GM19240 (cell line): ENCODE results near the gene FAM200C.

Experiments
- DNase-seq: peaks from one replicate; pipeline ENCODE4 v3.0.0; 2011; ENCODE audit warnings: low spot score; ENCODE audit not compliant: insufficient read length

Gene FAM200C

DNA sequence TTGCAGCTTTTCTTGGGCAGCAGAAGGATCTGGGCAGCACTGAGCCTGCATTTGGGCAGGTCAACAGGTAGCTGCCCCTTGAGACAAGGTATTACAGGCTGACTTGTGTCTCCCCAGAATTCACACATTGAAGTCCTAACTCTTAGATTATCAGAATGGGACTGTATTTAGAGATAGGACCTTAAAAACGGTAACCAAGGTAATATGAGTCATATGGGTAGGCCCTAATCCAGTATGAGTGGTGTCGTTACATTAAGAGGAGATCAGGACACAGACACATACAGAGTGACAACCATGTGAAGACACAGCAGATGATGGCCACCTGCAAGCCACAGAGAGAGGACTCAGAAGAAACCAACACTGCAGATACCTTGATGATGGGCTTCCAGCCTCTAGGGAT, 32.6 kb downstream of the FAM200C start:
- no peak for DNase-seq

- DNase-seq = no peak
Measured at GRCh38 chr5:160366230-160366629, 33.6 kb downstream of the FAM200C start.

DNA sequence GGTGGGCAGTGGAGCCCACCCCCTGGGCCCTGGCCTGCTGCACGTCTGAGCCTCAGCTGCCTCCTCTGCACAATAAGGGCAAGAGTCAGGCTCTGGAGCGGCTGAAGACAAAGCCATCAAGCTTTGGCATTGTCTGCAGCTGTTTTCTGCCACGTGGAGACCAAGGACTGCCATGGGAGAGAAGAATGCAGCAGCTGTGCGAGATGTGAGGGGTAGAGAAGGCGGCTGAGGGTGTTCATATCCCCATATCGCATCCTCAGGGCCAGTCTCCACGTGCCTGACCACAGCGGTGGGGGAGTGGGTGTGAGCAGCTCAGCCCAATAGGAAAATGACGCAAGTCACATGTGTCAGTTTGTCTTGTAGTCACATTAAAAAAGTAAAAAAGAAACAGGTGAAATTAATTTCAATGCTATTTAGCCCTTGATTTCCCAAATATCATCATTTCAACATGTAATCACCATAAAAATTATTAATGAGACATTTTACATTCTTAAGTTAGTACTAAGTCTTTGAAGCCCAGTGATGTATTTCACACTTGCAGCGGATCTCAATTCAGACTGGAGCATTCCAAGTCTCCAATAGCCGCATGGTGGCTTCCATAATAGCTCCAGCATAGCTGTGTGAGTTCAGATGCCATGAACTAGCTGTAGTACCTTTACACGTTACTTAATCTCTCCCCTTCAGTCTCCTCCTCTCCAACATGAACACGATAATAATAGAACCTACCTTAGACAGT, 36.0 kb downstream of the FAM200C start:
- DNase-seq = no peak

DNA sequence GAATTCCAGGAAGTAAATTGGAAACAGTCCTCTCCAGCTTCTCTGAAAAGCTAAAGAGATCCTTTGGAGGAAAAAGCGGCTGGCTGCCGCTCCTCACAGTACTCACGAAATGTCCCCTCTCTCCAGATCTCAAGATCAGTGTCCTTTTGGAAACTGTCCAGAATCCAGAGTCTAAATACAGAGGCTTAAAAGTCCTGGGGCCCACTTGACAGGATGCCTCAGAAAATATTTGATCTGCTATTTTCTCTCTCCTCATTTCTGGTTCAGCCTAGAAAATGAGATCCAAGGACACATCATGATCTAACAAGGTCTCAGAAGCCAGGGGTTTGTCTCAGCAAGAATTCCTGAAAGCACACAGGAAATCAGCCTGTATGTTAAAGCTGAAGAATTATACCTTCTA, 36.6 kb downstream of the FAM200C start:
- no peak for DNase-seq

DNA sequence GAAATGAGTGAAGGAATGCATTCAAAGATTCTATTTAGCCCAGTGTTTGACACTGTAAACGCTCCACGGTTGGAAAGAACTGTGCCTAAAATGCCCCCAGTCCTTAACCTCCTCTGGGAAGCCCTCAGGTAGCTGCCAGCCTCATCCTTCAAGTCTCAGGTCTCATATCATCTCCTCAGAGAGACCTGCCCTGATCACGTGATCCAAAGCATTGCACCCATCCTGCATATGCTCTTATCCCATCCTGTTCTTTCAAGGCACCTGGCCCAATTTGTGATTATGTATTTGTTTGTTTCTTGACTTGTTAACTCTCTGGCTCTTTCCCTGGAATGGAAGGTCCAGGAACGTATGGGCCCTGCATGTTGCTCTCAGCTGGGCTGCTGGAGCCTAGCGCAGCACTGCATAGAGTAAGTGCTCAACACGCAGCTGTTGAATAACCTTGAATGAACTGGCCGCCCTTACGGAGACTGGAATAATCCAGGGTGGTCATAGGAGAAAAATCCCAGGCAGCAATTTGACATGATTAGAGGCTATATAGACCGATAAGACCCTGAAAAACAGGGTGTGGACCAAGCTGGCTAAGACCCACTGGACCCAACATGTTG, 38.1 kb downstream of the FAM200C start:
- no peak for DNase-seq

DNA sequence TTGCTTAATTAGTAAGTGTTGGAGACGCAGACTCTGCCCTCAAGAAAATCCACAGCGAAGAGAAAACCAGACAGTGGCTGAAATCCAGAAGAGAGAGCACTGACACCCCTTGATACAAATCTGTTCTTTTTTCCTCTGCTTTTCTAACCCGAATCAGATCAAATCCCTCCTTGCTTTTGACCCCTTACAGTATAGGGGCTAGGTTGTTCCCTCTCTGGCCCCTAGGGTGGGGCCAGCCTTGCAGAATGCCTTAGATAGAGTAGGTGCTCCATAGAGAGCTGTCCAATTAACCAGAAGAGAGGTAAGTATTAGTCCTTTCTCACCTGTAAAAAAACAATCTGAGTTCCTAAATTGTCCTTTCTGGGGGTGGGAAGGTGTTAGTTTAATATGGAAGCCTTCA, 39.5 kb downstream of the FAM200C start:
- DNase-seq = no peak

DNA sequence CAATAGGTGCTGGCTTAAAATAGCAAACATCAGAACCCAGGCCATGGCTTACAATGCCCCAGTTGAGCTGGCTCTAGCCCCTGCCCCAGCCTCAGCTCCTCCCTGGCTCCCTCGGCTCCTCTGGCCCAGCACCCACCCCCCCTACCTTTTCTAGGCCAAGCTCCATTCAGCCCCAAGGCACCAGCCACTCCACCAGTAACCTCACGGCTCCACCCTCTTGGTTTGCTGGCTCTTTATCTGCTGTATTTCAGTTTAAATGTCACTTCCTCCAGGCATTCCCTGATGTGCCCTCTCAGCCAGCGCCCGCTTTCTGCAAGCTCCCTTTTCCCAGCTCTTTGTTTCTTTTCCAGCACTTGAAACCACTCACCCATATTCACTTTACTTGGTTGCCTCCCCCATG, 40.0 kb downstream of the FAM200C start:
- no peak for DNase-seq

- no peak for DNase-seq
Measured at GRCh38 chr5:160359242-160359641, 40.6 kb downstream of the FAM200C start.

DNA sequence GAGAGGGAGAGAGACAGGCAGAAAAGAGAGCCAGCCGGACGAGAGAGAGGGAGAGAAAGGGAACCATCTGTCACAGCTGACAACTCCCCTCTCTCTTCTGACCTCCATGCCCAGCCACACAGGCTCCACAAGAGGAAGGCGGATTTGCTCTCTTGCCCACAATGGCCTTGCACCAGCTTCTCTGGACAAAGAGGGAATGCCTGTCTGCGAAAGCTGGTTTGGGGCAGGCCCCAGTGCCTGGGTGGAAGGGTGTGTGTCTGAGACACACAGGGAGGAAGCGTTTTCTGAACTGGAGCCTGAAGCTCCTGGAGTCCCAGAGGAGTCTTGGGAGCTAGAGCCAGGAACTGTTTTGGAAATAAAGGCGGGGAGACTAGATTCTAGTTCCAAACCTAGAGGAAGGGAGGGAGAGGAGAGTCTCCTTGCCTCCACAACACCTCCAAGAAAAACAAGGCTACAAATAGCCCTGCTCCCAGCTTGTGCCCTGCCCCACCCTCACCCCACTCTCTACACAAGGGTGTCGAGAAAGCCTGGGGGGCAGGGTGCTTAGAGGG, 41.9 kb downstream of the FAM200C start:
- no peak for DNase-seq

DNA sequence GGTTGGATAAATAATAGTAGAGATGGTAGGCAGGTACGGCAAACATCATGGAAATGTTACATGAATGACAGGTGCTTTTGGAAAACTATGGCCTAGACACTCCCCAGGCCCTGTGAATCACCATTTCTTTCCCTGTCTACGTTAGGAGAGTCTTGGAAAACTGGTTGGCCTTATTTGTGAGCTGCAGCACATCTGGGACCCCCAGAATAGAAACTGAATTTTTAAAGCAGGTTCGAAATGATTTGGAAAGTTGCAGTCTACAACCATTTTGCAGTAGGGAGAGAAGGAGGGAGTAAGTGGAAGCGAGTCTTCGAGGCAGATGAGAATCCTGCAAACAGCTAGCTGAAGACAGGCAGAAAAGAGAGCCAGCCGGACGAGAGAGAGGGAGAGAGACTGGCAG, 42.5 kb downstream of the FAM200C start:
- DNase-seq = no peak

DNA sequence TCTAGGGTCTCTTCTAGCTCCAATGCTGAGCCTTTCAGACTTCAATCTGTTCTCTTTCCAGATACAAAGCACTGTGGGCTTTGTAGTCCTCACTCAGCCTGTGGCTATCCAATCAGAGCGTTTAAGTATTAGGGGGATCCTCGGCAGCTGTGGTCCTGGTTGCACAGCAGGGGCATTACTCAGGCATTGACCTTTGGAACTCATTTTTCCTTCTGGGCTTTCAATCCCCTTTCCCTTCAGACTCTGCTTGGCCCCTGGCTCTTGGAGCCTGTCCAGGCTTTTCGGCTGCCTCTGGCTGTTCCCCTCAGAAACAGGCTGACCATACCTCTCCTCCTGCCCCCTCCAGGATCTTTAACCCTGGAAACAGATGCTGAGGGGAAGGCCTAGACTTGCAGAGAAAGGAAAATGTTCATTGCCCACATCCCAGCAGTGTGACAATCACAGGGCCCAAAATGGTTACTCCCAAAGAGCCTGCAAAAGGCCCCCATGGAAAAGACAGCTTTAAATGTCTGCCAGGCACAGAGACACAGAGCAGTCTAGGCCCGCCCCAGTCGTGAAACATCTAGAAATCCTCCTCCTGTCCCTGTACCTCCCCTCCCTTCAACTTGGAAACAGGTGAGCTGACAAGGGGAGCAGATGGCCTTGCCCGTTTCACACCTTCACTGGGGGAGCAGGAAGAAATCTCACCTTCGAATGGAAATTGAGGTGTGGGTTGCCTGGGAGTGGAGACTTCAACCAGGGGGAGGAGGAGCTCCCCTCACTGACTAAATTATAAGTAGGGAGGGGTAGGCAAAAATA, 43.1 kb downstream of the FAM200C start:
- DNase-seq = no peak

- DNase-seq = no peak
Measured at GRCh38 chr5:160354666-160355065, 45.2 kb downstream of the FAM200C start.

DNA sequence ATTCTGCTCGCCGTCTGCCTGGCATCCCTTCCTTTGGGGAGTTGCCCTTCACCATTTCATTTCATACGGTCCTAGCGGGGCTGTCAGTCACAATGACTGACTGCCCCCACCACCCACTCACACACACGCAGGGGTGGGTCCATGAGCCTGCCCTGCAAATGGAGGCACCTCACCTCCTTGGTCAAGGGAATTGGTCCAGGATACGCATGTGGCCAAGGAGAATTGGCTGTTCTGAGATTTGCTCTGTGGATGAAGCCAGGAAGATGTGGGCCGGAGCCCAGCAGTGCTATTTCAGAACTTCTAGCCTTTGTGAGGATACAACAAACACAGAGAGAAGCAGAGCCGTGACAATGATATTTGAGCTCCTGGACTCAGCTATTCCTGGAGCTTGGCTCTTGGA, 46.5 kb downstream of the FAM200C start:
- DNase-seq = no peak

GRCh38 chr5:160352308-160352707, 47.5 kb downstream of the FAM200C start:
- DNase-seq = no peak

- DNase-seq = no peak
Measured at GRCh38 chr5:160349935-160350303, 49.9 kb downstream of the FAM200C start.

- DNase-seq = no peak
Measured at GRCh38 chr5:160349249-160349934, 50.5 kb downstream of the FAM200C start.

DNA sequence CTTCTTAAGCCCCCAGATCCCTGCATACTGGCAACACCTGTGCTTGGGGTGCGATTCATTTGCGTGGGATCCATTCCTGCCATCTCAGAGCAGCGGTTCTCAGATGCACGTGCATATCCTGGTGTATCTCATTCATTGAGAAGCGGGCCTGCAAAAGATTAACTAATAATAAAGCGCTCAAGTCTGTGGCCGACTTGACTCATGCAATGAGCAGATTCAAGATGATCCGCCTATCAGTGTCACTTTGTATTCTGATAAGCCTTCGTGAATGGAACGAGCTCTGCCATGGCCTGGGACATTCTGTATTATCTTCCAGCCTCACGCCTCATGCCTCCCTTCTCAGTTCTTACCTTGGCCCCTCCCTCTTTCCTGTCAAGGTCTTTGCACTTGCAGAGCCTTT, 51.8 kb downstream of the FAM200C start:
- no peak for DNase-seq

DNA sequence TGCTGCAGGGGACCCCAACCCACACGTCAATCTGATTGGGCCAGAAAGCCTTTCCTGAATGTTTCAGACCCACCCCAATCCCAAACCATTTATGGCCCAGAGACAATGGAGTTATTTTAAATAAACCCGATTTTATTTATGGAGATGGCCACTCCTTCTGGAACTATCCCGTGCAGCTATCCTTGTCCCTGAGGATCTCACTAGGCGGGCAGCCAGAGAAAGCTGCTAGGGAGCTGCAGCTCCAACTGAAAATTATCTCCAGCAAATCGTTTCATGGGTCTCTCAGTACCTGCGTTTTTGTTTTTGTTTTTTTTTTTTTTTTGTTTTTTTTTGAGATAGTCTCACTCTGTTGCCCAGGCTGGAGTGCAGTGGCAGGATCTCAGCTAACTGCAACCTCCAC, 52.4 kb downstream of the FAM200C start:
- DNase-seq = no peak
